ENCODE results near the gene HDAC7.

DNA sequence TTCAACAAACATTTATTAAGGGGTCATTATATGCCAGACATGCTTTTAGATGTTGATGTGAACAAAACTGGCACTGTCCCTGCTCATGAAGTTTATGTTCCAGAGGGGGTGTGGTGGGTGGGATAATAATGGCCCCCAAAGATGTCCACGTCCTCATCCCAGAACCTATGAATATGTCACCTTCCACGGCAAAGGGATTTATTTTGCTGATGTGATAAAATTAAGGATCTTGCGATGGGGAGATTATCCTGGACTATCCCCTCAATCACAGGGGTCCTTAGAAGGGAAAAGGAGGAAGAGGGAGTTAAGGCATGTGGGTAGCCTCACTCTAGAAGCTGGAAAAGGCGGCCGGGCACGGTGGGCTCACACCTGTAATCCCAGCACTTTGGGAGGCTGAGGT is 48.4 kb downstream of the HDAC7 start:
- TF ChIP-seq, protein P1, sequence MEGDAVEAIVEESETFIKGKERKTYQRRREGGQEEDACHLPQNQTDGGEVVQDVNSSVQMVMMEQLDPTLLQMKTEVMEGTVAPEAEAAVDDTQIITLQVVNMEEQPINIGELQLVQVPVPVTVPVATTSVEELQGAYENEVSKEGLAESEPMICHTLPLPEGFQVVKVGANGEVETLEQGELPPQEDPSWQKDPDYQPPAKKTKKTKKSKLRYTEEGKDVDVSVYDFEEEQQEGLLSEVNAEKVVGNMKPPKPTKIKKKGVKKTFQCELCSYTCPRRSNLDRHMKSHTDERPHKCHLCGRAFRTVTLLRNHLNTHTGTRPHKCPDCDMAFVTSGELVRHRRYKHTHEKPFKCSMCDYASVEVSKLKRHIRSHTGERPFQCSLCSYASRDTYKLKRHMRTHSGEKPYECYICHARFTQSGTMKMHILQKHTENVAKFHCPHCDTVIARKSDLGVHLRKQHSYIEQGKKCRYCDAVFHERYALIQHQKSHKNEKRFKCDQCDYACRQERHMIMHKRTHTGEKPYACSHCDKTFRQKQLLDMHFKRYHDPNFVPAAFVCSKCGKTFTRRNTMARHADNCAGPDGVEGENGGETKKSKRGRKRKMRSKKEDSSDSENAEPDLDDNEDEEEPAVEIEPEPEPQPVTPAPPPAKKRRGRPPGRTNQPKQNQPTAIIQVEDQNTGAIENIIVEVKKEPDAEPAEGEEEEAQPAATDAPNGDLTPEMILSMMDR (IDR thresholded peaks at IDR 0.05), result no peak
- no peak for TF ChIP-seq POLR2AphosphoS5 (IDR thresholded peaks at IDR 0.05)
